GM18519 (cell line): Measurements from ENCODE around the gene OVCA2.

Experiments used
- ATAC-seq: cut with Tn5 transposase; IDR thresholded peaks from one replicate; pipeline ENCODE4 v1.9.1; 2021; ENCODE audit warnings: mild to moderate bottlenecking, moderate library complexity; ENCODE audit not compliant: unreplicated experiment, low FRiP score

Gene OVCA2

DNA sequence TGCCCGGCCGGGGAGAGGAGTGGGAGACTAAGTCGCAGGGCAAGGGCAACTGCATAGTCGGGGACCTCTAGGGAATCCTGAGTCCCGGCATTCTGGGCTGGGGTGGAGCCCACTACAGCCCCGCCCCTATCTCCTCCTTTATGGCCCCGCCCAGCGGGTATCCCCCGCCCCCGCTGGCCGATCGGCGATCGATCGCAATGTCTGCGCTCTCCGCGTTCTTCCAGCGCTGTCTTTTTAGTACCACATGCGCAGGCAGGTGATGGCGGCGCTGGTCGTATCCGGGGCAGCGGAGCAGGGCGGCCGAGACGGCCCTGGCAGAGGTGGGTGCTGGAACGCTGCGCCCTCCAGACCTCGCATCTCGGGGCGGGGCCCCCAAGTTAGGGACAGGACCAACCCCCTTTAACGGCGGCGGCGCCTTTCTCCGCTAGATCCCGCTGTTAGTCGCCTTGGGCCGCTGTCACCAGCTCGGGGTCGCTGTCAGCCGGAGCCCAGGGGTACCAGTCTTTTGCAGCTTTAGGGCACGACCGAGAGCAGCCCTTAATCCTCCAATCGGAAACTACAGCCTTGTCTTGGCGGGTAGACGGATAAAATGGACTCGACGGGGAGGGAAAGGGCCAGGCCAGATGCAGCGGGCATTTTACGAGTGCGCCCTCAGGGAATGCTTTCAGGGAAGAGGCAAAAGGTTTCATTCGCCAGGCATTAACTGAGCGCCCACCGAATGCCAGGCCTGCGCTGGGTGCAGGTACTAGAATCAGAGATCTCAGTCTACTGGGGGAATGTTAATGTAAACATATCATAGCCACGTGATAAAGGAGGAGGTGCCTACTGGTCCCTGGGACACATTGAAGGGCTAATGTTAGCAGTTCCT lies 11.7 kb upstream of the OVCA2 start, which contains the start of gene DPH1:
TSS of gene DPH1 (plus strand) at position 243 of the 868 bp plus-strand sequence. CDS start at position 260, 17 bp downstream.
- peak; percentile 54 for ATAC-seq

DNA sequence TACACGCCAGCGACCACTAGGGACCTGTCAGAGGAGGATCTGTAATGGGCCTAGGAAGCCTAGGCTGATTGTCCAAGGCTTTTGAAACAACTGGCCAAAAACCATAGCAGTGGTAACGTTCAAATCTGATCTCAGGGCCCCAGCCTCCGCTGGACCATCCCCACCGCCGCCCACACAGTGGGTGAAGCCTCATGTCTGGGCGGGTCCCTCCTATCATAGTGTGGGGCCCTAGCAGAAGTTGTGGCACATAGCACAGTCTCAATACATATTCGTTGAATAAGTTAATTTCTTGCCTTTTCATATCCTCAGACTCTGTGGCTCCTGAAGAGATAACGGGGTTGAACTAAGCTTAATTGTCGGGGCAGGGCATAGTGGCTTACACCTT lies 11.1 kb upstream of the OVCA2 start:
- ATAC-seq = no peak

DNA sequence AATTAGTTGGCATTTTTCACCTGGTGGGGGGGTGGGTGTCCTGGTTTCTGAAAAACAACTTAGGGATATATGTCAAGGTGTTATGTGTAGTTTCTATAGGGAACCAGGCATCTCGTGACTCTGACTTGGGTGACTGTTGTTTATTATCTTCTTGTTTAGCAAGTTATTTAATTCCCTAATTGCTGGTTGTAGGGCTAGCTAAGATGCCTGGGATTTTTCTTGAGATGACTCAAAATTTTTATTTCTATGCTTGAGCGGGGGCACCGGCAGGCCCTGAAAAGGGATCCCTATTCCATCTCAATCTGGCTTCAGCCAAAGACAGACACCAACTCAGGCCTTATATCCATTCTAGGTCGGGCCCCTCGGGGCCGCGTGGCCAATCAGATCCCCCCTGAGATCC lies 8.7 kb upstream of the OVCA2 start:
- ATAC-seq = no peak

GRCh38 chr17:2034157-2034556 lies 7.7 kb upstream of the OVCA2 start:
- no peak for ATAC-seq

DNA sequence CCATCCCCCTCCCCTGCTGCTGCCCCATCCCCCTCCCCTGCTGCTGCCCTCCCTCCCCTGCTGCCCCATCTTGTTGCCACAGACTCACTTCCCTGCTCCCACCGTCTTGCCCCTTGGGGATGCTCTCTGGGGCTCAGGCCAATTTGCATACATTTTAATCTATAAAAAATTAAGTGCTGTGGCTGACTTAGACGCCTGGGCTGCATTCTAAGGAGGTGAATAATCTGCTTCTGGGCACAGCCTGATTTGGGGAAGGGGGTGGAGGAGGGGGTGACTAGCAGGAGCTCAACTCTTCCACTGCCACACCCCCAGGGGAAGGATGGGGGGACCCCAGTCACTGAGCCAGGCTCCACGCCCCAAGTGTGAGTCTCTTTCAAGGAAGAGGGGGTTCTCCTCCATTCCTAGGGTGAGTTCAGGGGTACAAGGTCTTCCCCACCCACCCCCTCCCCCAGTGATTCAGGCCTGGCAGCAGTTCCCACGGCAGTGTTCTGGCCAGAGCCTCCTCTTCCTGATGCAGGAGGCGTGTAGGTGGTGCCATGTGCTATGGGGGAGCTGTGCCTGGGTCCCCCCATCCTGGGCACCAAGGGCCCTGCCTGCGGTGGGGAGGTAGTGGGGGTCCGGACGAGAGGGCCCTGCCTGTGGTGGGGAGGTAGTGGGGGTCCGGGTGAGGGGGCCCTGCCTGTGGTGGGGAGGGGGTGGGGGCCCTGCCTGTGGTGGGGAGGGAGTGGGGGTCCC lies 6.8 kb upstream of the OVCA2 start:
- ATAC-seq = no peak

GRCh38 chr17:2035541-2036488 lies 6.0 kb upstream of the OVCA2 start:
- ATAC-seq = no peak

GRCh38 chr17:2037155-2037554 lies 4.7 kb upstream of the OVCA2 start:
- no peak for ATAC-seq

DNA sequence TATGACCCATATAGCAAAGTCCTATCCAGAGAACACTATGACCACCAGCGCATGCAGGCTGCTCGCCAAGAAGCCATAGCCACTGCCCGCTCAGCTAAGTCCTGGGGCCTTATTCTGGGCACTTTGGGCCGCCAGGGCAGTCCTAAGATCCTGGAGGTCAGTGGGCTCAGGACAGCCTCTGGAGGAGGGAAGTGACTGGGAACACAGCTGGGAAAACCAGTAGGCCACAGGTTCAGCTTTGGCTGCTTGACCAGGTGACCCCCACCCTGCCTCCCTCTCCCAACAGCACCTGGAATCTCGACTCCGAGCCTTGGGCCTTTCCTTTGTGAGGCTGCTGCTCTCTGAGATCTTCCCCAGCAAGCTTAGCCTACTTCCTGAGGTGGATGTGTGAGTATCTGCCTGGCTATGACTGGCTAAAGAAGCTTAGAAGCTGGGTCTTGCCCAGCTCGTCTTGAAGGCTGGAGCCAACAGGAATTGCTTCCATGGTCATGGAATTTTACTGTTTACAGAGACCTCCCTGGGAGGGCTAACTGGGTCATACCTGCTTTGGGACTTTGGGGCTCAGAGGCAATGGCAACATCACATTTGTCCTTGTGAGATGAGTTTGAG lies 1.5 kb upstream of the OVCA2 start:
- no peak for ATAC-seq

- ATAC-seq = no peak
These were observed 771 bp upstream of the OVCA2 start for GRCh38 chr17:2040942-2041560.

DNA sequence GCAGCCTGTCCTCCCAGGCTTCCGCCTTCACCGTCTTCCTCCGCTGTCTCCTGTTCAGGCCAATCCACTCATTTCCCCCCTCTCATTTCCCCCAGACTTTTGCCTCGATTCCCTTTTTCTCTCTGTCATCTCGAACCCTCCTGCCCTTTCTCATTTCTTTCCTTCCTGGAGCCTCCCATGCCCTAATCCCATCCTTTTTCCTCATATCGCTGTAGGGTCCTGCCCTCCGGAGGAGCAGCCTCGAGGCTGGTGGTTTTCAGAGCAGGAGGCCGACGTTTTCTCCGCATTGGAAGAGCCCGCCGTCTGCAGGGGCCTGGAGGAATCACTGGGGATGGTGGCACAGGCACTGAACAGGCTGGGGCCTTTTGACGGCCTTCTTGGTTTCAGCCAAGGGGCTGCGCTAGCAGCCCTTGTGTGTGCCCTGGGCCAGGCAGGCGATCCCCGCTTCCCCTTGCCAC lies 597 bp downstream of the OVCA2 start:
- ATAC-seq = no peak

DNA sequence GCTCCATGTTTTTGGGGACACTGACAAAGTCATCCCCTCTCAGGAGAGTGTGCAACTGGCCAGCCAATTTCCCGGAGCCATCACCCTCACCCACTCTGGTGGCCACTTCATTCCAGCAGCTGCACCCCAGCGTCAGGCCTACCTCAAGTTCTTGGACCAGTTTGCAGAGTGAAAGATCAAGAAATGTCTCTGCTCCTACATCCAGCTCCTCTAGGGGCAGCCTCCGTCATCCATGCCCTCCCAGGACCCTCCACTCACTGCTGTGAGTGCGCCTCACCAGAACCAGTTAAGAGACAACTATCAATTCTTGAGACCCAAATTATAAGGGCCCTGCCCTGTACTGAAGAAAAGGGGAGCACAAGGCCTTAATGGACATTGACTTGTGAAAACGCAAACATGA lies 1.1 kb downstream of the OVCA2 start:
- ATAC-seq = no peak

GRCh38 chr17:2043785-2044184 lies 2.0 kb downstream of the OVCA2 start:
- no peak for ATAC-seq

GRCh38 chr17:2044263-2044894 lies 2.6 kb downstream of the OVCA2 start:
- ATAC-seq = no peak

DNA sequence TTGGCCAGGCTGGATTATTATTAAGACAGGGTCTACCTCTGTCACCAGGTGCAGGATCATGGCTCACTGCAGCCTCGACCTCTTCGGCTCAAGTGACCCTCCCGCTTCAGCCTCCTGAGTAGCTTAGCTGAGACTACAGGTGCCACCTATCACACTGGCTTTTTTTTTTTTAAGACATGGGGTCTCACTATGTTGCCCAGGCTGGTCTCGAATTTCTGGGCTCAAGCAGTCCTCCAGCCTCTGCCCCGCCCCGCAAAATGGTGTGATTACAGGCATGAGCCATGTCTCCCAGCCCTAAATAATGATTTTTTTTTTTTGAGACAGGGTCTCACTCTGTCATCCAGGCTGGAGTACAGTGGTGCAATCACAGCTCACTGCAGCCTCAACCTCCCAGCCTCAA lies 5.8 kb downstream of the OVCA2 start:
- no peak for ATAC-seq

DNA sequence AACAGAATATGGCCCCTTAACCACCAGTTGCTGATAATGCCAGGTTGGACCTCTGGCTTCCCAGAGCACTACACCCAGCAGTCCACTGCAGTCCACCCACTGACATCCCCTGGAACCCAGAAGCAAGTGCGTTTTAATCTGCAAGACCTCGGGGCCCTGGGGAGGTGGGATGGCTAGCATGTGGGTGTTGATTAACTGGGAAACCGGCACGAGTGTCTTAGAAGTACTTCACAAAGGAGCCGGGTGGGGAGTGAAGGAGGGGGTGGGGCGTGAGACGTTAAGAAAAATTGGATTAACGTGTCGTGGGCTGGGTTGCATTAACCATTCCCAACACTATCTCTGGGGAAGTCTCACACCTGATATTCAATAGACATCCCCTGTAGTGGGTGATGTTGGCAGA lies 7.0 kb downstream of the OVCA2 start:
- ATAC-seq = no peak

- no peak for ATAC-seq
These were observed 7.8 kb downstream of the OVCA2 start for GRCh38 chr17:2049333-2050299.

DNA sequence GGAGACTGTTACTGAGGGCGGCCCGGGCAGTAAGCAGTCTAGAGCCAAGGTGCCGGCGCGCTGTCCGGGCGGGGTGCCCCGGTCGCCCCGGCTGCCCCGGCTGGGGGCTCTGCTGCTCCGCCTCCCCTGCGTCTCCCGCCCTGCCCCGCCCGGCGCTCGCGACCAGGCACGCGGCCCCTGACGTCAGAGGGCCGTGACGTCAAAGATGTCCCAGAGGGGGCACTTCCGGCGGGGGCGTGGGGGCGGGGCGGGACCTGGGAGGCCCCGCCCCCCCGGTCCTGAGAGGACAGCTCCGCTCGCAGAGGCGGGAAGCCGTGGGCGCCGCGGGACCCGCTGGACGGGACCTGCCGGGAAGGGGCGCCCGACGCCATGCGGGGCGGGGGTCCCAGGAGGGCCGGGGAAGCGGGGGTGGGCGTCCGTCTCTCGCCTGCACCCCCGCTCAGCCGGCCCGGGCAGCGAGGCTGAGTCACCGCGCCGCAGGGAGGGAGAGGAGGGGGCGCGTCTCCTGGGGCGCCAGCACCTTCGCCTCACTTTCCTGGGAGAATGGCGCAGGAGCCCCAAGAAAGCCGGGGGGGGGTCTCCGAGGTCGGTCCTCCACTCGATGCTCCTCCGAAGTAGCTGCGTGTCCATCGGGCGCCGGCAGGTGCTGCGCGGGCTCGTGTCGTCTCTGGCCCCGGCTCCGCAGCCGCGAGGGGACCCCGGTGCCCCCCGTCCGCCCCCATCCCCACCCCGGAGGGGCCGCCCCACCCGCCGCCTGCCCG lies 8.7 kb downstream of the OVCA2 start:
- ATAC-seq = no peak
